Stimulated activated CD8-positive, alpha-beta memory T cell treated with anti-CD3 and anti-CD28 coated beads, Interleukin-4, amount 100 ng/mL, for 24 hours (primary cell): ENCODE data around the gene KCNK15.
A peak's percentile ranks its signal among the peaks of the same experiment; 100 is the strongest.

Experiments used
- DNase-seq: peaks from one replicate; pipeline ENCODE4 v3.0.0-alpha.2; 2020; ENCODE audit warnings: low read depth

The KCNK15 gene

GRCh38 chr20:44736170-44737021, 9.3 kb upstream of the KCNK15 start:
- DNase-seq, result peak; percentile 2

GRCh38 chr20:44737116-44737515, 8.5 kb upstream of the KCNK15 start:
- DNase-seq, result no peak

GRCh38 chr20:44738813-44739477, 6.7 kb upstream of the KCNK15 start:
- DNase-seq, result peak; percentile 8

- no peak for DNase-seq
Observed at GRCh38 chr20:44739942-44740341, 5.7 kb upstream of the KCNK15 start.

GRCh38 chr20:44742304-44743079, 3.2 kb upstream of the KCNK15 start:
- no peak for DNase-seq

GRCh38 chr20:44743080-44743701, 2.5 kb upstream of the KCNK15 start:
- no peak for DNase-seq

- DNase-seq, result no peak
Observed at GRCh38 chr20:44743916-44744655, 1.6 kb upstream of the KCNK15 start.

- no peak for DNase-seq
Observed at GRCh38 chr20:44745122-44745597, 505 bp upstream of the KCNK15 start.

GRCh38 chr20:44746367-44747165, 901 bp downstream of the KCNK15 start:
- DNase-seq, result no peak

- DNase-seq, result peak; percentile 47
Observed at GRCh38 chr20:44747166-44748004, 1.7 kb downstream of the KCNK15 start.

GRCh38 chr20:44748005-44748370, 2.3 kb downstream of the KCNK15 start:
- no peak for DNase-seq

GRCh38 chr20:44750081-44750805, 4.6 kb downstream of the KCNK15 start:
- no peak for DNase-seq

GRCh38 chr20:44752099-44752931, 6.7 kb downstream of the KCNK15 start:
- DNase-seq, result no peak

GRCh38 chr20:44754554-44754953, 8.9 kb downstream of the KCNK15 start:
- no peak for DNase-seq

GRCh38 chr20:44756011-44756688, 10.5 kb downstream of the KCNK15 start:
- DNase-seq, result no peak

GRCh38 chr20:44756956-44757355, 11.3 kb downstream of the KCNK15 start:
- no peak for DNase-seq
